Measurements from ENCODE around the gene MACROD1. TPM values are rescaled to one million over a fixed set of nuclear protein-coding genes. Genes with fewer than 3 reads are reported as not detected.

Gene MACROD1
- total RNA-seq, 1 donor from 2014 or later: 168 TPM

DNA sequence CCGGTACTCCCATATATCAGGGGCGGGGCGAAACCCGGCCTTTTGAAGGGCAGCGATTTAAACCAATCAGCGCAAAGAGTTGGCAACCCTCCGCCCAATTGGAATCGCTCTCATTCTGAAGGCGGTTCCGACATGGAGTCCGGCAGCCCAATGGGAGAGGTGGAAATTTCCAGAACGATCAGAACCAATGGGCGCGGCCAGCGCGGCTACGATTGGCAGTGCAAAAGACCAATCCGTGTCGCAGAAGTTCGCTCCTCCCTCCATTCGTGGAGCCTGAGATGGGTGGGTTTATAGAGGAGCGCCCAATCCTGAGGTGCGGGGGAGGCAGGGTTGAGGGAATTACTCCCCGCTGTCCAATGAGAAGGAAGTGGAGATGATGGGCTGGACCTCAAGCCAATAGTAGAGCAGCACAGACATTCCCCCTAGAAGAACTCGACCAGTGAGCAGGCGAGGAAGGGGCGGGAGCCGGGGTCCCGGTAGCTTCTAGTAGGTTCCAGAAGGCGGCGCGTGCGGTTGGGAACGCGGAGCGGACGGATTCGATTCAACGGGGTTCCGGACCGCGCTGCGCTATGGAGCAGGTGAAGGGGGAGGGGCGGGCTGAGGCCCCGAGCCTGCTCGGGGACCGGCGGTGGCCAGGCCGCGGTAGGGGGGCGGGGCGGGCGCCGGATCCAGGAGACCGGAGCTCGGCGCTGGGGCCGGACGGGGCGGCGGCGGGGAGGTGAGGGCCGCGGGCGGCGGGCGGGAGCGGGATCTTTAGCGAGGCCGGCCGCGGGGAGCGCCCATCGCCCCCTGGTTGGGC lies 20.0 kb upstream of the MACROD1 start, which contains the start of gene STIP1:
TSS of gene STIP1 (plus strand) at position 479 of the 799 bp plus-strand sequence. CDS start at position 570, 91 bp downstream.
- DNase-seq (ENCODE audit: low read depth): peak; percentile 100

DNA sequence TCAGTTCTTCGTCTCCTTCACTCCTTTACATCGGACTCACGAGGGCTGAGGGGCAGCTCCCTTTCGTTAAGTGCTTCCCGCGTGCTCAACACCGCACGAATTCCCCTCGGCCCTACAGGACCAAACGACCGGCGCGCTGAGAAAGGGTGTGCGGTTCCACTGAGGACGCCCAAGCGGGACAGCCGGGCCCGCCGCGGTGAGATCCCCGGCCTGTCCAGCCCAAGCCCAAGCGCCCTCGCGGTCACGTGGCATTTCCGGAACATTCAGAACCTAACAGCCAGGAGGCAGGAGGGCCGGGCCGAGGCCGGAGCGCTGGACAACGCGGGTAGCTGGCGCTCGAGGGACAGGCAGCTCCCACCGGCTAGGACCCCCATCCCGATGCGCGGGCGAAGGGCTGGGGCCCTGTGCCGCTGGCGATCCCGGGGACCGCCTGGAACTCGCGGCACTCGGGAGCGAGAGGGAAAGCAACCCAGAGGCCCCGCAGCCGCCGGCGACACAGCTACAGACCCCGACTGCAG lies 19.3 kb upstream of the MACROD1 start:
- DNase-seq (ENCODE audit: low read depth): peak; percentile 90

- no peak for DNase-seq (ENCODE audit: low read depth)
These were observed 18.0 kb upstream of the MACROD1 start for GRCh38 chr11:64183890-64184289.

- peak; percentile 98 for DNase-seq (ENCODE audit: low read depth)
These were observed 15.8 kb upstream of the MACROD1 start for GRCh38 chr11:64181506-64182411.

DNA sequence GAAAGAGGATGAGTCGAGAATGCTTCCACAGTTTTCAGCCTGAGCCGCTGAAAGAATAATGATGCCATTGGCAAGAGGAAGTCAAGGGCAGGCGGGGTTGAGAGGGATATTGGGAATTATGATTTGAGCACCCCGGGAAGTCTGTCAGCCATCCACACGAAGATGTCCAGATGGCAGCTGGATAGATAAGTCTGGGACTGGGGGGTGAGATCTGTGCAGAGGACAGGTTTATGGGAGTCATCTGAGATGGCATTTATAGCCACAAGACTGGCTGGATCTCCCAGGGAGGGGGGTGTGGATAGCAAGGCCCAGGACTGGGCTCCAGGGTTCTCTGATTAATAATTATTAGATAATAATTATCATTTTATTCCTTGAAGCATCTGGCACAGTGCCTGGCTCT lies 15.0 kb upstream of the MACROD1 start:
- DNase-seq (ENCODE audit: low read depth): peak; percentile 78

- no peak for DNase-seq (ENCODE audit: low read depth)
These were observed 13.2 kb upstream of the MACROD1 start for GRCh38 chr11:64178951-64179639.

- DNase-seq (ENCODE audit: low read depth): no peak
These were observed 12.3 kb upstream of the MACROD1 start for GRCh38 chr11:64178203-64178602.

GRCh38 chr11:64176751-64177150 lies 10.8 kb upstream of the MACROD1 start:
- DNase-seq (ENCODE audit: low read depth): no peak

- DNase-seq (ENCODE audit: low read depth): no peak
These were observed 7.9 kb upstream of the MACROD1 start for GRCh38 chr11:64173616-64174355.

GRCh38 chr11:64170419-64170818 lies 4.5 kb upstream of the MACROD1 start:
- DNase-seq (ENCODE audit: low read depth): no peak

DNA sequence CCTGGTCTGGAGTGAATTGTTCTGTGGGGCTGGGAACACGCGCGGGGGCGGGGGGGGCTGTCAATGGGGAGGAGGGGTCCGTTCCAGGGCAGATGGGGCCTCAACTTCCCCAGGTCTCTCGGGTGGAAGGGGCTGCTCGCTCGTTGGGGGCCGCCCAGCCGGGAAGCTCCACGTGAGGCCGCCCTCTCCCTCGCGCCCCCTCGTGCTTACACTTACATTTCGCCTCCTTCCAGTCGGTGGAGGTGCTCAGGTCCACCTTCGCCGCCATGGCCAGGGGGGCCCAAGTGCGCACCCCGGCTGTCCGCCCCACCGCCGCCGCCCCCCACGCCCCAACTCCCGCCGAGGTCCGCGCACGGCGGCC lies 452 bp downstream of the MACROD1 start:
- DNase-seq (ENCODE audit: low read depth): no peak

- peak; percentile 97 for DNase-seq (ENCODE audit: low read depth)
These were observed 1.3 kb downstream of the MACROD1 start for GRCh38 chr11:64164392-64165312.

DNA sequence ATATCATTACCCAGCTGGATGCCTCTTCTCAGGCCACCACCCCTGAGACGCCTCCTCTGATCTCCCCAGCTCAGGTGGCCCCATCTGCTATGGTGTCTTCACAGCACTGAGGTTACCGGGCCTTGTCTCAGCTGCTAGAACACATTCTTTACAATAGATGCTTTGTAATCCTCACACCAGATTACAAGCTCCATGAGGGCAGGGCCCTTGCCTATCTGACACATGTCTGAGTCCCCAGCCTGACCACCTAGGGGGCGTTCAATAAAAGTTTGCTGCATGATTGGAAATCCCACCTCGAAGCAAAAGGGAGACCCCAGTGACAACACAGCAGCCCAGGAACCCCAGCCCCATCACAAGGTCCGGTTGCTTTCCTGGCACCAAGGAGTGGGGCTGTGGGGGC lies 2.0 kb downstream of the MACROD1 start:
- DNase-seq (ENCODE audit: low read depth): peak; percentile 52

DNA sequence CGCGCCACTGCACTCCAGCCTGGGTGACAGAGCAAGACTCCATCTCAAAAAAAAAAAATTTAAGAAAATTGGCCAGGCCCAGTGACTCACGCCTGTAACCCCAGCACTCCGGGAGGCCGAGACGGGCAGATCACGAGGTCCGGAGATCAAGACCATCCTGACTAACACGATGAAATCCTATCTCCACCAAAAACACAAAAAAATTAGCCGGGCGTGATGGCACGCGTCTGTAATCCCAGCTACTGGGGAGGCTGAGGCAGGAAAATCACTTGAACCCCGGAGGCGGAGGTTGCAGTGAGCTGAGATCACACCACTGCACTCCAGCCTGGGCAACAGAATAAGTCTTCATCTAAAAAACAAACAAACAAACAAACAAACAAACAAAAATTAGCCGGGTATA lies 3.1 kb downstream of the MACROD1 start:
- DNase-seq (ENCODE audit: low read depth): peak; percentile 40

GRCh38 chr11:64161037-64161436 lies 4.9 kb downstream of the MACROD1 start:
- DNase-seq (ENCODE audit: low read depth): no peak

DNA sequence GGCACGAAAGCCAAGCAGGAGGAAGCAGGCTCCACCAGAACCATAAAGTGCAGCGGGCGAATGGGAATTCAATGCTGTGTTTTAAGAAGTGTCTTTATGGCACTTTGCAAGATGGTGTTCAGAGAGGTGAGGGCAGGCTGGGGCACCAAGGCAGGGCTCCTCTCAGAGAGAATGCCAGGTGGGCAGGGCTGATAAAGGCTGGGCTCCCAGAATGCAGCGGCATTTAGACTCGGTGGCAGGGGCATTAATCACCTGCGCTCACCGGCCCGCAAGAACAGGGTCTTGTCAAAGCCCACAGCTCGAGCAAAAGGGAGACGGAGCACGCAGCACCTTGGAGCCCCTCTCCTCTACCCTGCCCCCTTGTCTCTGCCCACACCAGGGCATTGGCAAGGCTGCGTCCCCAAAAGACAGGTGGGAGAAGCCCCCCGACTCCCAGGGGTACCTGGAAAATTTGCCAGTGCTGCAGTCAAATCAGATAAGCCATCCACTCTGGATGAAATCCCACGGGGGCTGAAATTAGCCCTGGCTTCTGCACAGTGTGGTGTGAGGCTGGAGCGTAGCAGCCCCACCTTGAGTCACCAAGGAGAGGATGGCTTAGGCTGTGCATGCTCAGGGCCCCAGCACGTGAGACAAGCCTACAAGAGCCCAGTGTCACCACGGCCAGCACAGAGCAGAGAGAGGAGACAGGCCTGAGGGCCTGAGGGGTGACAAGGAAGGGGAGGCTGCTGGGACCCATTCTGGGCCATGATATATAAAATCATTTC lies 8.1 kb downstream of the MACROD1 start:
- peak; percentile 40 for DNase-seq (ENCODE audit: low read depth)

GRCh38 chr11:64156235-64157011 lies 9.5 kb downstream of the MACROD1 start:
- peak; percentile 95 for DNase-seq (ENCODE audit: low read depth)

DNA sequence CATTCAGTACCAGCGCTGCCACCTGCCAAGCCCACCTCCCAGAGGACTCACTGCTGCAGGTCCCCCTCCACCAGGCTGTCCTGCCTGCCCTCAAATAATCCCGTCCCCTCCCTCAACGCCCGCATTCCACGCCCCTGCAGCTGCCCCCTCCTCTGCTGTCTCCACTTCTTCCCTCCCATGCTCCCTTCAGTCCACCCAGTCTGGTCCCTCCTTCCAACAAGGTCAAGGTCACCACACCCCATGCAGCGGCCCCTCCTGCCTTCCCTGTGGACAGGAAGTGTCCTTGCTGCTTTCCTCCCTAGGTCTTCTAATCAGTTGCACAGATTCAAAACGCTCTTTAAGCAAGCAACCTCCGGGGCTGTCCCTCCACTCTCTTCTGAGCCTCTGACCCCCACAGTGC lies 12.1 kb downstream of the MACROD1 start:
- no peak for DNase-seq (ENCODE audit: low read depth)

Measured in myocyte (in vitro differentiated cells).